22Rv1 (cell line): ENCODE measurements around the gene AHRR.

Experiments
- CTCF ChIP-seq: fragments of 450-650 bp; IDR thresholded peaks from 2 replicates; pipeline ENCODE4 v1.5.1; 2017; ENCODE audit warnings: mild to moderate bottlenecking
- ZFX ChIP-seq: fragments of 450-650 bp; IDR thresholded peaks from 2 replicates; pipeline ENCODE4 v1.6.1; 2017; ENCODE audit warnings: antibody characterized with exemption, borderline replicate concordance

- TF ChIP-seq CTCF: no peak
- TF ChIP-seq ZFX: no peak
These were observed 108.9 kb downstream of the AHRR start for GRCh38 chr5:430214-430925.
